ENCODE data around the gene SIVA1.

- TF ChIP-seq CTCF (IDR thresholded peaks at IDR 0.05; ENCODE audit: insufficient read depth, low read length, poor library complexity, severe bottlenecking), result no peak
- TF ChIP-seq EZH2phosphoT487 (conservative IDR thresholded peaks at IDR 0.05; ENCODE audit: low read length), result no peak
Measured at GRCh38 chr14:104788873-104789663, 36.1 kb downstream of the SIVA1 start.

All from SU-DHL-6 (cell line).